Heart right ventricle (tissue), 16 donors: Measurements from ENCODE around the gene LRRN4. TPM values are rescaled to one million over a fixed set of nuclear protein-coding genes. Genes with fewer than 3 reads are reported as not detected.

ENCODE experiments used
- ATAC-seq, 8 donors: fragments of 200-7000 bp; cut with Tn5 transposase; one replicate each; pipeline ENCODE4 v1.9.1; 2020; ENCODE audit warnings: mild to moderate bottlenecking in 8 of 8, moderate library complexity in 8 of 8, moderate number of reproducible peaks in 1 of 8
- DNase-seq, 2 donors: peaks; one replicate each; pipeline ENCODE4 v3.0.0-alpha.2; 2020
- H3K27ac ChIP-seq, 10 donors: fragments of 200-600 bp; sonication (generic) in 2 of 10; one replicate each; pipeline versions ENCODE4 v1.5.0 to v1.8.0; 2020 to 2022; ENCODE audit warnings: mild to moderate bottlenecking in 3 of 10
- H3K27me3 ChIP-seq, 7 donors: fragments of 200-600 bp; one replicate each; pipeline ENCODE4 v1.8.0; 2021 to 2022; ENCODE audit warnings: mild to moderate bottlenecking in 2 of 7
- H3K36me3 ChIP-seq, 9 donors: fragments of 200-600 bp; sonication (generic) in 1 of 9; one replicate each; pipeline versions ENCODE4 v1.5.0 to v1.8.0; 2020 to 2022; ENCODE audit warnings: mild to moderate bottlenecking in 2 of 9
- H3K4me1 ChIP-seq, 9 donors: fragments of 200-600 bp; sonication (generic) in 1 of 9; one replicate each; pipeline versions ENCODE4 v1.5.0 to v1.8.0; 2020 to 2022; ENCODE audit warnings: mild to moderate bottlenecking in 4 of 9
- H3K4me3 ChIP-seq, 10 donors: fragments of 200-600 bp; sonication (generic) in 2 of 10; one replicate each; pipeline versions ENCODE4 v1.5.0 to v1.8.0; 2020 to 2022; ENCODE audit warnings: mild to moderate bottlenecking in 7 of 10, moderate library complexity in 2 of 10
- H3K9me3 ChIP-seq, 11 donors: fragments of 200-600 bp in 10 of 11; sonication (generic) in 2 of 11; one replicate each; pipeline versions ENCODE4 v1.5.0 to v1.8.0; 2013 to 2022; ENCODE audit warnings: mild to moderate bottlenecking in 2 of 11, control low read depth in 1 of 11, moderate library complexity in 1 of 11
- CTCF ChIP-seq, 9 donors: fragments of 200-600 bp; sonication (generic) in 2 of 9; IDR thresholded peaks; one replicate each; pipeline versions ENCODE4 v1.5.0 to v1.8.0; 2021 to 2022; ENCODE audit warnings: antibody characterized with exemption in 9 of 9, mild to moderate bottlenecking in 5 of 9, moderate library complexity in 1 of 9
- WGBS, 2 donors: extraction: QIAGEN DNeasy Blood & Tissue Kit; methylation state at CpG; one replicate each; pipeline ENCODE4 v1.1.7; 2013; ENCODE audit warnings: inconsistent platforms in 1 of 2; 5-methylcytosine and 5-hydroxymethylcytosine counted together
- intact Hi-C, 10 donors: fragments of 100-400 bp; cut with DNase I; formaldehyde crosslinking; loops; one replicate each; pipeline versions ENCODE4 v1.11.1 to v1.14.2; 2022
- polyA plus RNA-seq, 2 donors: library from polyadenylated mRNA; stranded (reverse); fragments of 200-250 nt; gene quantifications; one replicate each; pipeline ENCODE4 v1.2.3, GENCODE V29; 2013
- total RNA-seq, 10 donors: library from RNA; stranded (reverse); fragmentation: NEBNext Ultra II Directional in 3 of 10; extraction: Animal tissue kit (Norgen Biotek cat#: 25700) in 3 of 10; gene quantifications; one replicate each; pipeline versions ENCODE4 v1.2.1 to v1.2.4, GENCODE V29; 2021 to 2023
- donor health status: Arrhythmogenic right ventricular cardiomyopathy.
- donor health status: ischemic (EF 13 %, LVEDD 7.1; RV severe dilation, severe dysfunction).
- donor health status: healthy with polysubstance abuse.
- donor health status: DM: no; HTN: yes; CAD: no.
- donor health status: DM: no; HTN: no; CAD: no.
- donor health status: ischemic (EF 25% LVEDD 6.9; RV normal size, moderate dysfunction).
- donor health status: ischemic (EF 25% LVEDD 5.7; RV mildly dilated, moderate dysfunction).
- donor health status: healthy.
- donor health status: DM: yes; HTN: yes; CAD: no.
- donor health status: Ischemic cardiomyopathy.
- donor health status: ischemic (EF 35%, LVEDD 5.7; RV mildly dilated, moderate dysfunction).
- donor health status: nonischemic (EF 11% LVEDD 7.7; RV severe dilation, severe dysfunction).
- donor health status: DM: yes; HTN: yes; CAD: no.
- donor health status: PGD.
- donor health status: ischemic (EF 29% LVEDD 5.4; RV normal size, mild dysfunction).
- donor health status: nonischemic (EF 23%, LVEDD 6.1; RV moderate dilation, normal function).

Gene LRRN4
- total and polyA plus RNA-seq, 12 donors: 0.11 to 1.1 (median 0.21) TPM; not detected in 4

GRCh38 chr20:6091661-6092060, 37.8 kb upstream of the LRRN4 start:
- Histone ChIP-seq H3K36me3 (peaks cover 0 to 17% (median 0%) of the 10 kb centered on the region in 9 donors), H3K27me3 (no peaks in the 10 kb centered on the region), H3K27ac (no peak overlapping the region), H3K4me1 (no peaks in the 10 kb centered on the region), H3K9me3 (no peaks in the 10 kb centered on the region), H3K4me3 (no peak overlapping the region)
- no peak for TF ChIP-seq CTCF (IDR thresholded peaks at IDR 0.05)
- WGBS, 2 donors: 79 to 86% methylated on average over 8 of the region's 8 CpGs
- DNase-seq (no peak), ATAC-seq (no peak)
- intact Hi-C loops: no loop called here

GRCh38 chr20:6086868-6087267, 33.0 kb upstream of the LRRN4 start:
- no peak for TF ChIP-seq CTCF (IDR thresholded peaks at IDR 0.05)
- no peaks in the 10 kb centered on the region for H3K27me3 ChIP-seq
- H3K4me3 ChIP-seq: no peak overlapping the region
- no peak overlapping the region for H3K27ac ChIP-seq
- DNase-seq (no peak), ATAC-seq (no peak)
- intact Hi-C loops: no loop called here
- 49 to 100% methylated on average over 2 of the region's 2 CpGs for WGBS, 2 donors
- no peaks in the 10 kb centered on the region for H3K9me3 ChIP-seq
- no peaks in the 10 kb centered on the region for H3K4me1 ChIP-seq
- peaks cover 0 to 25% (median 0%) of the 10 kb centered on the region in 9 donors for H3K36me3 ChIP-seq

GRCh38 chr20:6083926-6084325, 30.1 kb upstream of the LRRN4 start:
- DNase-seq (no peak), ATAC-seq (no peak)
- no peak overlapping the region for H3K4me3 ChIP-seq
- no peak for TF ChIP-seq CTCF (IDR thresholded peaks at IDR 0.05)
- H3K4me1 ChIP-seq: no peaks in the 10 kb centered on the region
- peaks cover 0 to 21% (median 0%) of the 10 kb centered on the region in 9 donors for H3K36me3 ChIP-seq
- H3K27ac ChIP-seq: no peak overlapping the region
- no peaks in the 10 kb centered on the region for H3K27me3 ChIP-seq
- 76 to 91% methylated on average over 9 of the region's 9 CpGs for WGBS, 2 donors
- H3K9me3 ChIP-seq: no peaks in the 10 kb centered on the region
- intact Hi-C loops: no loop called here

- peaks cover 0 to 27% (median 0%) of the 10 kb centered on the region in 9 donors for H3K36me3 ChIP-seq
- no peaks in the 10 kb centered on the region for H3K27me3 ChIP-seq
- H3K9me3 ChIP-seq: no peaks in the 10 kb centered on the region
- TF ChIP-seq CTCF (IDR thresholded peaks at IDR 0.05): no peak
- H3K27ac ChIP-seq: no peak overlapping the region
- H3K4me3 ChIP-seq: no peak overlapping the region
- H3K4me1 ChIP-seq: peaks cover 0 to under 1% (median 0%) of the 10 kb centered on the region in 9 donors
- intact Hi-C loops: no loop called here
- 67 to 79% methylated on average over 2 of the region's 2 CpGs for WGBS, 2 donors
- ATAC-seq (peak in 5 of 8 donors; percentile 30 to 82 (median 62)), DNase-seq (no peak)
Observed at GRCh38 chr20:6081236-6081635, 27.4 kb upstream of the LRRN4 start.
